Ovary (tissue), 3 donors: ENCODE results near the gene WDR86.

Experiments
- CTCF ChIP-seq, 3 donors: fragments of 450-650 bp in 2 of 3; fragments of 200-600 bp in 1 of 3; IDR thresholded peaks; one replicate each; pipeline versions ENCODE4 v1.5.1 to v1.8.0; 2016 to 2022; ENCODE audit warnings: antibody characterized with exemption in 3 of 3, mild to moderate bottlenecking in 1 of 3
- POLR2A ChIP-seq: fragments of 450-650 bp; IDR thresholded peaks from one replicate; pipeline ENCODE4 v1.6.1; 2017; ENCODE audit warnings: antibody characterized with exemption, mild to moderate bottlenecking, moderate library complexity
- donor health status: DM: no; HTN: no; CAD: no.

- TF ChIP-seq POLR2A, result no peak
- TF ChIP-seq CTCF (IDR thresholded peaks at IDR 0.05), result no peak
Observed at GRCh38 chr7:151388430-151388829, 21.4 kb downstream of the WDR86 start.
